ENCODE measurements around the gene KRTAP1-4. TPM values are rescaled to one million over a fixed set of nuclear protein-coding genes. Genes with fewer than 3 reads are reported as not detected.
"Not testable (repeated sequence)": the region's sequence is repeated elsewhere in the genome, so short reads cannot be mapped to it uniquely, and the experiment has no call there.

The KRTAP1-4 gene
- total RNA-seq, 2 experiments from 2014 or later = not detected

- Histone ChIP-seq H3K36me3 (ENCODE audit: insufficient read depth, low read length) (no peaks in the 10 kb centered on the region), H3K4me1 (ENCODE audit: insufficient read depth, low read length, poor library complexity, severe bottlenecking) (no peaks in the 10 kb centered on the region), H3K9me2 (ENCODE audit: insufficient read depth, low read length) (no peaks in the 10 kb centered on the region), H2AFZ (ENCODE audit: low read length) (no peak overlapping the region), H3K9me3 (ENCODE audit: low read length) (no peaks in the 10 kb centered on the region), H3K4me2 (ENCODE audit: low read length) (no peak overlapping the region), H3K79me2 (ENCODE audit: insufficient read depth, low read depth, low read length) (no peaks in the 10 kb centered on the region), H3K27ac (ENCODE audit: low read depth, low read length, poor library complexity, severe bottlenecking) (no peak overlapping the region), H4K20me1 (ENCODE audit: insufficient read depth, low read length) (no peaks in the 10 kb centered on the region), H3K4me3 (ENCODE audit: low read depth, low read length, poor library complexity, severe bottlenecking) (no peak overlapping the region)
- POLR2A ChIA-PET = no interaction called here
- intact Hi-C loops (cut with micrococcal nuclease; ENCODE audit: unreplicated experiment) = no loop called here
- BruUV-seq (replicated peaks) = no TSS peak
- CTCF ChIA-PET (ENCODE audit: unreplicated experiment) = no interaction called here
- DNase-seq (ENCODE audit: low spot score) = no peak
- no peak for TF ChIP-seq CTCF (conservative IDR thresholded peaks at IDR 0.05; ENCODE audit: low read length)
- no peak for TF ChIP-seq EZH2phosphoT487 (IDR thresholded peaks at IDR 0.05; ENCODE audit: borderline replicate concordance, low read depth, low read length)
These were observed 33.5 kb upstream of the KRTAP1-4 start for GRCh38 chr17:41063449-41063848.

- H4K20me1 ChIP-seq (ENCODE audit: insufficient read depth, low read length) = no peaks in the 10 kb centered on the region
- H3K27ac ChIP-seq (ENCODE audit: low read depth, low read length, poor library complexity, severe bottlenecking) = no peak overlapping the region
- no peak overlapping the region for H3K4me3 ChIP-seq (ENCODE audit: low read depth, low read length, poor library complexity, severe bottlenecking)
- H3K9me3 ChIP-seq (ENCODE audit: low read length) = no peaks in the 10 kb centered on the region
- ChIA-PET CTCF (ENCODE audit: unreplicated experiment) (interaction anchor here (0.6 kb wide), 1 partner anchor 116 kb away, joined by 3 read pairs; the partner anchor contains the start of gene KRTAP4-2), POLR2A (no interaction called here)
- H3K9me2 ChIP-seq (ENCODE audit: insufficient read depth, low read length) = no peaks in the 10 kb centered on the region
- no peaks in the 10 kb centered on the region for H3K4me1 ChIP-seq (ENCODE audit: insufficient read depth, low read length, poor library complexity, severe bottlenecking)
- H2AFZ ChIP-seq (ENCODE audit: low read length) = no peak overlapping the region
- no peaks in the 10 kb centered on the region for H3K36me3 ChIP-seq (ENCODE audit: insufficient read depth, low read length)
- TF ChIP-seq CTCF (conservative IDR thresholded peaks at IDR 0.05; ENCODE audit: low read length) = no peak
- no peak for TF ChIP-seq EZH2phosphoT487 (IDR thresholded peaks at IDR 0.05; ENCODE audit: borderline replicate concordance, low read depth, low read length)
- BruUV-seq (replicated peaks) = no TSS peak
- no peak overlapping the region for H3K4me2 ChIP-seq (ENCODE audit: low read length)
- intact Hi-C loops (cut with micrococcal nuclease; ENCODE audit: unreplicated experiment) = no loop called here
- no peak for DNase-seq (ENCODE audit: low spot score)
- no peaks in the 10 kb centered on the region for H3K79me2 ChIP-seq (ENCODE audit: insufficient read depth, low read depth, low read length)
These were observed 32.0 kb upstream of the KRTAP1-4 start for GRCh38 chr17:41061964-41062363.

GRCh38 chr17:41060052-41060604 is 30.1 kb upstream of the KRTAP1-4 start, which contains the start of gene KRTAP2-3:
Gene KRTAP2-3 (minus strand): TSS chr17:41060114. CDS start chr17:41060050, 64 bp downstream.
- BruUV-seq (replicated peaks) = no TSS peak
- H3K36me3 ChIP-seq (ENCODE audit: insufficient read depth, low read length) = no peaks in the 10 kb centered on the region
- H3K4me2 ChIP-seq (ENCODE audit: low read length) = no peak within 1 kb of the TSS
- no peaks in the 10 kb centered on the region for H3K4me1 ChIP-seq (ENCODE audit: insufficient read depth, low read length, poor library complexity, severe bottlenecking)
- DNase-seq (ENCODE audit: low spot score) = no peak
- no peaks in the 10 kb centered on the region for H3K9me3 ChIP-seq (ENCODE audit: low read length)
- TF ChIP-seq CTCF (conservative IDR thresholded peaks at IDR 0.05; ENCODE audit: low read length) = no peak
- no peaks in the 10 kb centered on the region for H3K79me2 ChIP-seq (ENCODE audit: insufficient read depth, low read depth, low read length)
- ChIA-PET POLR2A (no interaction called here), CTCF (ENCODE audit: unreplicated experiment) (no interaction called here)
- no peak within 1 kb of the TSS for H3K4me3 ChIP-seq (ENCODE audit: low read depth, low read length, poor library complexity, severe bottlenecking)
- no peak within 1 kb of the TSS for H3K27ac ChIP-seq (ENCODE audit: low read depth, low read length, poor library complexity, severe bottlenecking)
- H3K9me2 ChIP-seq (ENCODE audit: insufficient read depth, low read length) = no peaks in the 10 kb centered on the region
- no peak within 1 kb of the TSS for H2AFZ ChIP-seq (ENCODE audit: low read length)
- intact Hi-C loops (cut with micrococcal nuclease; ENCODE audit: unreplicated experiment) = no loop called here
- no peaks in the 10 kb centered on the region for H4K20me1 ChIP-seq (ENCODE audit: insufficient read depth, low read length)

- H3K4me3 ChIP-seq (ENCODE audit: low read depth, low read length, poor library complexity, severe bottlenecking); H3K9me2 ChIP-seq (ENCODE audit: insufficient read depth, low read length); CTCF ChIA-PET (ENCODE audit: unreplicated experiment); H3K4me1 ChIP-seq (ENCODE audit: insufficient read depth, low read length, poor library complexity, severe bottlenecking); H3K9me3 ChIP-seq (ENCODE audit: low read length); H2AFZ ChIP-seq (ENCODE audit: low read length); H3K4me2 ChIP-seq (ENCODE audit: low read length); BruUV-seq (replicated peaks); DNase-seq (ENCODE audit: low spot score); H3K79me2 ChIP-seq (ENCODE audit: insufficient read depth, low read depth, low read length); H3K27ac ChIP-seq (ENCODE audit: low read depth, low read length, poor library complexity, severe bottlenecking); H4K20me1 ChIP-seq (ENCODE audit: insufficient read depth, low read length); H3K36me3 ChIP-seq (ENCODE audit: insufficient read depth, low read length); intact Hi-C loops (cut with micrococcal nuclease; ENCODE audit: unreplicated experiment): not testable (repeated sequence)
- POLR2A ChIA-PET = interaction anchor here (0.6 to 0.7 kb wide), 2 partner anchors 16 to 283 kb away, joined by 3 to 4 read pairs; no protein-coding TSS in a partner anchor
These were observed 29.5 kb upstream of the KRTAP1-4 start for GRCh38 chr17:41059276-41060051.

All from OCI-LY7 (cell line).